Loucy (cell line): ENCODE results near the gene SRP72.

Source experiments
- CTCF ChIP-seq: fragments of 200-600 bp; sonication (generic); conservative IDR thresholded peaks from 2 replicates; pipeline ENCODE4 v1.5.1; 2014; ENCODE audit warnings: mild to moderate bottlenecking, antibody characterized with exemption, low read length
- EZH2phosphoT487 ChIP-seq: fragments of 200-600 bp; IDR thresholded peaks from 2 replicates; pipeline ENCODE4 v1.6.1; 2018; ENCODE audit warnings: antibody characterized with exemption, mild to moderate bottlenecking, moderate library complexity, borderline replicate concordance

- TF ChIP-seq CTCF (no peak), EZH2phosphoT487 (no peak)
Measured at GRCh38 chr4:56462157-56462556, 5.3 kb upstream of the SRP72 start.
